Endodermal cell (in vitro differentiated cells): Measurements from ENCODE around the gene EFNB2. TPM values are rescaled to one million over a fixed set of nuclear protein-coding genes. Genes with fewer than 3 reads are reported as not detected.

Experiments used
- DNase-seq: peaks from one replicate; pipeline ENCODE4 v3.0.0-alpha.2; 2017
- H3K27ac ChIP-seq: 2 replicates; pipeline ENCODE4 v1.5.1; 2013; ENCODE audit warnings: mild to moderate bottlenecking, low read depth, low read length, moderate library complexity
- H3K27me3 ChIP-seq: 2 replicates; pipeline ENCODE4 v1.6.1; 2013; ENCODE audit warnings: mild to moderate bottlenecking, low read length, moderate library complexity; ENCODE audit not compliant: insufficient read depth, control insufficient read depth, poor library complexity, severe bottlenecking
- H3K36me3 ChIP-seq: 2 replicates; pipeline ENCODE4 v1.7.0; 2013; ENCODE audit warnings: mild to moderate bottlenecking, low read length, moderate library complexity; ENCODE audit not compliant: control insufficient read depth, insufficient read depth
- H3K4me1 ChIP-seq: one replicate; pipeline ENCODE4 v1.7.0; 2013; ENCODE audit warnings: low read length; ENCODE audit not compliant: control insufficient read depth, insufficient read depth
- H3K4me3 ChIP-seq: 2 replicates; pipeline ENCODE4 v1.5.1; 2013; ENCODE audit warnings: mild to moderate bottlenecking, low read length, moderate library complexity
- H3K9ac ChIP-seq: 2 replicates; pipeline ENCODE4 v1.6.1; 2013; ENCODE audit warnings: mild to moderate bottlenecking, low read length, moderate library complexity; ENCODE audit not compliant: poor library complexity, severe bottlenecking; ENCODE audit errors: extremely low read depth
- H3K9me3 ChIP-seq: 2 replicates; pipeline ENCODE4 v1.6.1; 2013; ENCODE audit warnings: mild to moderate bottlenecking, low read length, moderate library complexity; ENCODE audit not compliant: control insufficient read depth
- H3K27ac Mint-ChIP-seq: 2 replicates; pipeline ENCODE4 v1.8.0; 2020; ENCODE audit warnings: mixed read lengths
- H3K27me3 Mint-ChIP-seq: 2 replicates; pipeline ENCODE4 v1.8.0; 2021; ENCODE audit warnings: mild to moderate bottlenecking, mixed read lengths; ENCODE audit not compliant: insufficient read depth
- H3K36me3 Mint-ChIP-seq: 2 replicates; pipeline ENCODE4 v1.8.0; 2020; ENCODE audit warnings: low read depth, mixed read lengths
- H3K4me1 Mint-ChIP-seq: 2 replicates; pipeline ENCODE4 v1.8.0; 2020; ENCODE audit warnings: mixed read lengths
- H3K4me3 Mint-ChIP-seq: 2 replicates; pipeline ENCODE4 v1.8.0; 2020; ENCODE audit warnings: mild to moderate bottlenecking, moderate library complexity, mixed read lengths
- H3K9me3 Mint-ChIP-seq: 2 replicates; pipeline ENCODE4 v1.8.0; 2020; ENCODE audit warnings: mild to moderate bottlenecking, mixed read lengths
- CTCF ChIP-seq: fragments of 200-600 bp; sonication (generic); conservative IDR thresholded peaks from 2 replicates; pipeline ENCODE4 v1.5.0; 2021; ENCODE audit warnings: antibody characterized with exemption, mild to moderate bottlenecking
- WGBS, 2 experiments: methylation state at CpG; one replicate each; pipeline versions ENCODE4 v1.1.5 to v1.1.7; 2013; ENCODE audit warnings: missing lambda C conversion rate in 2 of 2, mixed read lengths in 1 of 2; ENCODE audit not compliant: insufficient coverage in 1 of 2, insufficient read length in 1 of 2; 5-methylcytosine and 5-hydroxymethylcytosine counted together
- total RNA-seq, 2 donors: library from RNA; stranded (reverse); fragmentation: NEBNext Ultra II Directional in 1 of 2; extraction: Animal tissue kit (Norgen Biotek cat#: 25700) in 1 of 2; gene quantifications; 2 replicates in 1 of 2; 3 replicates in 1 of 2; pipeline ENCODE4 v1.2.1, GENCODE V29; 2021

Gene EFNB2
- total RNA-seq, 2 donors from 2014 or later, result 0.84 to 3.1 TPM

GRCh38 chr13:106464076-106464475 is 71.4 kb downstream of the EFNB2 start:
- H3K4me3 ChIP-seq, result no peak overlapping the region
- no peak for TF ChIP-seq CTCF
- H3K9me3 ChIP-seq, result no peaks in the 10 kb centered on the region
- H3K9ac ChIP-seq, result no peak overlapping the region
- WGBS, 2 experiments, result 83 to 93% methylated on average over 4 of the region's 4 CpGs
- no peak for DNase-seq
- Mint-ChIP-seq H3K4me3 (no peak overlapping the region), H3K36me3 (no peaks in the 10 kb centered on the region), H3K9me3 (peaks cover 1% of the 10 kb centered on the region), H3K27ac (no peak overlapping the region), H3K4me1 (peaks cover 15% of the 10 kb centered on the region), H3K27me3 (peaks cover 17% of the 10 kb centered on the region)
- no peaks in the 10 kb centered on the region for H3K36me3 ChIP-seq
- H3K27me3 ChIP-seq, result no peaks in the 10 kb centered on the region
- peaks cover 6% of the 10 kb centered on the region for H3K4me1 ChIP-seq
- no peak overlapping the region for H3K27ac ChIP-seq

- no peaks in the 10 kb centered on the region for H3K4me1 ChIP-seq
- no peak overlapping the region for H3K9ac ChIP-seq
- no peak overlapping the region for H3K27ac Mint-ChIP-seq
- DNase-seq, result no peak
- H3K9me3 Mint-ChIP-seq, result peaks cover 1% of the 10 kb centered on the region
- H3K27ac ChIP-seq, result no peak overlapping the region
- TF ChIP-seq CTCF, result no peak
- H3K36me3 ChIP-seq, result no peaks in the 10 kb centered on the region
- H3K27me3 ChIP-seq, result no peaks in the 10 kb centered on the region
- H3K9me3 ChIP-seq, result no peaks in the 10 kb centered on the region
- no peaks in the 10 kb centered on the region for H3K36me3 Mint-ChIP-seq
- WGBS, 2 experiments, result 83 to 97% methylated on average over 3 of the region's 3 CpGs
- peaks cover 15% of the 10 kb centered on the region for H3K27me3 Mint-ChIP-seq
- no peak overlapping the region for H3K4me3 Mint-ChIP-seq
- peaks cover 3% of the 10 kb centered on the region for H3K4me1 Mint-ChIP-seq
- no peak overlapping the region for H3K4me3 ChIP-seq
Observed at GRCh38 chr13:106462710-106463109, 72.8 kb downstream of the EFNB2 start.

- no peaks in the 10 kb centered on the region for H3K4me1 Mint-ChIP-seq
- Histone ChIP-seq H3K9me3 (no peaks in the 10 kb centered on the region), H3K9ac (no peak overlapping the region), H3K36me3 (no peaks in the 10 kb centered on the region), H3K4me1 (no peaks in the 10 kb centered on the region), H3K27ac (no peak overlapping the region), H3K4me3 (no peak overlapping the region), H3K27me3 (no peaks in the 10 kb centered on the region)
- TF ChIP-seq CTCF, result no peak
- H3K27ac Mint-ChIP-seq, result no peak overlapping the region
- no peaks in the 10 kb centered on the region for H3K36me3 Mint-ChIP-seq
- 94 to 98% methylated on average over 2 of the region's 3 CpGs for WGBS, 2 experiments
- no peak for DNase-seq
- H3K4me3 Mint-ChIP-seq, result no peak overlapping the region
- H3K9me3 Mint-ChIP-seq, result no peaks in the 10 kb centered on the region
- H3K27me3 Mint-ChIP-seq, result peaks cover 2% of the 10 kb centered on the region
Observed at GRCh38 chr13:106455777-106456176, 79.7 kb downstream of the EFNB2 start.
